HFF-Myc (cell line): Measurements from ENCODE around the gene CREBZF.
"Not testable (repeated sequence)": the region's sequence is repeated elsewhere in the genome, so short reads cannot be mapped to it uniquely, and the experiment has no call there.

Source experiments
- DNase-seq: peaks from one replicate; pipeline ENCODE4 v3.0.0-alpha.2; 2011; ENCODE audit warnings: low read depth; ENCODE audit errors: extremely low read depth
- H3K4me3 ChIP-seq: replicated peaks from 2 replicates; pipeline ENCODE4 v1.5.1; 2011; ENCODE audit warnings: low read depth, mild to moderate bottlenecking, control low read depth, low read length
- TF ChIP-seq, protein P1 (sequence below): IDR thresholded peaks from 2 replicates; pipeline ENCODE4 v1.5.1; 2012; ENCODE audit warnings: mild to moderate bottlenecking, low read depth, low read length, control low read depth; ENCODE audit errors: missing control alignments

Gene CREBZF

DNA sequence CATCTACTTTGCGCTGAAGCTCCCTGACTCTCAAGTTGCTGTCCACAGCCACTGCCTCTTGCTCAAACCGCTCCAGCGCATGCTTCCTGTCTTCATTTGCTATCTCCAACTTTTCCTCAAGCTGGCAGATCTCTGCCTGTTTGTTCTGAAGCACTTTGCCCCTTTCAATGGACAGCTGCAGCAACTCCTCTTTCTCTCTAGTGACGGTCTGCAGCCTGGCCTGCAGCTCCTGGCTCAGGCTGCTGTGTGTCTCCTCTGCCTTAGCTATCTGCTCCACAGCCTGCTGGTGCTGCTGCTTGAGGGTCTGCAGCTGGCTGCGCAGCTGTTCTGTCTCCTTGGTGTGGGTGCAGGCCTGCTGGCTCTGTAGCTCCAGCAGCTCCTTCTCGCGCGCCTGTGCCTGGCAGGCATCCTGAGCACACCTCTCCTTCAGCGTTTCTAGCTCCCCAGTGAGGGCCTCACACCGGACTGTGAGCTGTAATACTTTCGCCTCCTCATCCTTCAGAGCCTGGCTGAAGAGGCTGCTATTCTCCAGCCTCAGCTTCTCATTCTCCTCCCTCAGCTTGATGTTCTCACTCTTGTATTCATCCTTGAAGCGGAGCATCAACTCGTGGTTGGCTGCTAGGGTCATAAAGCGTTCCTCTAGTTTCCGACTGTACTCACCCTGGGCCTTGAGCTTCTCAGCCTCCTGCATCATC is 20.3 kb upstream of the CREBZF start:
- no peak for DNase-seq
- peak overlapping the region; percentile 27 for H3K4me3 ChIP-seq
- TF ChIP-seq, protein P1, sequence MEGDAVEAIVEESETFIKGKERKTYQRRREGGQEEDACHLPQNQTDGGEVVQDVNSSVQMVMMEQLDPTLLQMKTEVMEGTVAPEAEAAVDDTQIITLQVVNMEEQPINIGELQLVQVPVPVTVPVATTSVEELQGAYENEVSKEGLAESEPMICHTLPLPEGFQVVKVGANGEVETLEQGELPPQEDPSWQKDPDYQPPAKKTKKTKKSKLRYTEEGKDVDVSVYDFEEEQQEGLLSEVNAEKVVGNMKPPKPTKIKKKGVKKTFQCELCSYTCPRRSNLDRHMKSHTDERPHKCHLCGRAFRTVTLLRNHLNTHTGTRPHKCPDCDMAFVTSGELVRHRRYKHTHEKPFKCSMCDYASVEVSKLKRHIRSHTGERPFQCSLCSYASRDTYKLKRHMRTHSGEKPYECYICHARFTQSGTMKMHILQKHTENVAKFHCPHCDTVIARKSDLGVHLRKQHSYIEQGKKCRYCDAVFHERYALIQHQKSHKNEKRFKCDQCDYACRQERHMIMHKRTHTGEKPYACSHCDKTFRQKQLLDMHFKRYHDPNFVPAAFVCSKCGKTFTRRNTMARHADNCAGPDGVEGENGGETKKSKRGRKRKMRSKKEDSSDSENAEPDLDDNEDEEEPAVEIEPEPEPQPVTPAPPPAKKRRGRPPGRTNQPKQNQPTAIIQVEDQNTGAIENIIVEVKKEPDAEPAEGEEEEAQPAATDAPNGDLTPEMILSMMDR: no peak

DNA sequence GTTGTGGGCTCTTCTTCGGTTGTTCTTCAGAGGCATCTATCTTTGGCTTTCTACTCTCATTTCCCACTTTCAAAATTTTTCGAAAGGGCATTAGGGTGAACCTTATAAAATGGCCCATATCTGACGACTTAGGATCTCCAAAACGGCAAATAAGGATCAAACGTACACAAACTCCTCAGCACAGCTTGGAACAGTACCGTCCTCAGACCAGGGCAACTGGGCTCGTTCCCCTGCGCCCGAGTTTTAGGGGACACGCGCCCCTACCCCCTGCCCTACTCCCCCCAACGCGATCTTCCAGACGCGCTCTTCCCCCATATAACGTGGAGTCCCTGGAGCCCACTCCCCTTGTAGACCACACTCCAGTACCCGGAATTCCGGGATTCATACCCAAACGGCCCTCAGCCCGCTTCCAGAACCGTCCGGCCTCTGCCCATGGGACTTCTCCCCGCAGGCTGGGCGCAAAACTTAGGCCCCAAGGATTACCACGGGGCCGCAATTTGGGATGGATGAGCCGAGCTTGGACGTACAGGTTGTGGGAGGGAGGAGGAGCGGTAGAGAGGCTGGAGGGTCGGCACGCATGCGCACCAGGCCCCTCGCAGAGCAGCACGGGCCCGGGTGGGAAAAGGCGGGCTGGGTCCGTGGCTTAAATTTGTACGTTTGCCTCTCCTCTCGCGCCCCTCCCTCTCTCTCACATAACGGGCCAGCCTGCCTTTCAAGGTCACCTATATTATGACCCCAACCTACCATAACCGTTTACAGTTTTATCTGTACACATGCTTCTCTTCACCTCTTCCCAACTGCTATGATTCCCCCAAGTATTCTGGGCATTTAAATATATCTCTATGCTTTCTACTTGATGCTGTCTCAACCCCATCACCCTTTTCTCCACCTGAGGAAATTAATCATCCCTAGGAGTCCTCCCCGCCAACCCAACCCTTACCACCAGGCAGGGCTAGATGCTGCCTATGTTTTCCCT is 17.7 kb upstream of the CREBZF start:
- peak overlapping the region; percentile 52 for H3K4me3 ChIP-seq
- TF ChIP-seq, protein P1: no peak
- DNase-seq: no peak

DNA sequence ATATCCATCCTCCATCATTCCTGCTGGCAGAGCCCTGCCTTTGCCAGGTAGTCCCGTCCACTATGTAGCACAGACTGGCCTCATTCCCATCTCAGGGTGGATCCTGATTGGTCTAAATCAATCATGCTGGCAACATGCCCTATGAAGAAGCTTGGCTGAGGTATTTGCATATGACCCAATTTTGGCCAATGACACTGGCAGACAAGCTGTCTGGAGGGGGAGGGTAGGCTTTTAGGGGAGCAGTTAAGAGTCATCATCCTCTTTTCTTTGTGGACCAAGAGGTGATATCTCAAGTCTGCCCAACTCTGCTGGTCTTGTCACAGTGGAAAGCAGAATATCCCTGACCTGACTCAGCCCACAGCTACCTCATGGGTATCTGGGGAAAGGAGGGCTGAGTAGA is 16.0 kb upstream of the CREBZF start:
- TF ChIP-seq, protein P1: no peak
- DNase-seq: no peak

DNA sequence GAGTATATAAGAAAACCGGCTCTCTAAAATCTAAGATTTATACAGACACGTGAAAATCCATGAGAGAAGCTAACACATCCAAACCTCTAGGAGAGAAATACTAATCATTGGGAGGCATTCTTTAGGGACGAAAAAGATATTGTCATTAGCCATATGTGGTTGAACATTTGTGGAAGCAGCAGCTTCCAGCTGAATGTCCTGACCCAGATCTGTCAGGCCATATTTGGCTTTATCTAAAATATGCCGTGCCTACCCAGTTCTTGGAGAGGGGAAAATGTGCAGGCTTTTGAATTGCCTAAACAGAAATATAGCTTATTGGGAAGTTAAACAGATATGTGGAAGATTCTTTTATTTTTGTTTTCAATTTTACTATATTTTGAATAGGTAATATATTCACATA is 14.6 kb upstream of the CREBZF start:
- H3K4me3 ChIP-seq: no peak overlapping the region
- TF ChIP-seq, protein P1: no peak
- DNase-seq: no peak

More for the DNA sequence above, 16.0 kb upstream of the CREBZF start:
- no peak overlapping the region for H3K4me3 ChIP-seq

DNA sequence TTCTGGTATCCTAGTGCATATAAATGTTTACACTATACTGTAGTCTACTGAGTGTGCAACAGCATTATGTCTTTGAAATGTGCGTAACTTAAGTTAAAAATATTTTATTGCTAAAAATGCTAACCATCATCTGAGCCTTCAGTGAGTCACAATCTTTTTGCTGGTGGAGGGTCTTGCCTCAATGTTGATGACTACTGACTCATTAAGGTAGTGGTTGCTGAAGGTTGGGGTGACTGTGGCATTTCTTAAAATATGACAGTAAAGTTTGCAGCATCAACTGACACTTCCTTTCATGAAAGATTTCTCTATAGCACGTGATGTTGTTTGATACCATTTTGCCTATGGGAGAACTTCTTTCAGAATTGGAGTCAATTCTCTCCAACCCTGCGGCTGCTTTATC is 8.5 kb upstream of the CREBZF start:
- TF ChIP-seq, protein P1: no peak
- DNase-seq: no peak
- no peak overlapping the region for H3K4me3 ChIP-seq

DNA sequence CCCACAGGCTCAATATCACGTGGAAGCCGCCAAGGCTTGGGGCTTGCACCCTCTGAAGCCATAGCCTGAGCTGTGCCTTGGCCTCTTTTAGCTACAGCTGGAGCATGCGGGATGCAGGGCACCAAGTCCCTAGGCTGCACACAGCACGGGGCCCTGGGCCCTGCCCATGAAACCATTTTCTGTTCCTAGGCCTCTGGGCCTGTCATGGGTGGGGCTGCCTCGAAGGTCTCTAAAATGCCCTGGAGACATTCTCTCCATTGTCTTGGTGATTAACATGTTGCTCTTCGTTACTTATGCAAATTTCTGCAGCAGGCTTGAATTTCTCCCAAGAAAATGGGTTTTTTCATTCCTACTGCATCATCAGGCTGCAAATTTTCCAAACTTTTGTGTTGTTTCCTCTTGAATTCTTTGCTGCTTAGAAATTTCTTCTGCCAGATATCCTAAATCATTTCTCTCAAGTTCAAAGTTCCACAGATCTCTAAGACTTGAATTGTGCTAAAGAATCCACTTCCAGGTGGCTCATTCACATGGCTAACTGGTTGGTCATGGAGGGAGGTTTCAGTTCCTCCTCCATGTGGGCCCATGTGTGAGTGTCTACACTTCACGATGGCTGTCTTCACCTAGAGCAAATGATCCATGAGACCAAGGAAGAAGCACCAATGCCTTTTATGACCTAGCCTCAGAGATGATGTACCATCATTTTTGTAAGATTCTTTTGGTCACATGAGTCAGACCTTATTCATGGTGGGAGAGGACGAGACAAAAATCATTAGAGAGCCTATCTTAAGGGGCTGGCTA is 7.4 kb upstream of the CREBZF start:
- TF ChIP-seq, protein P1: no peak
- H3K4me3 ChIP-seq: no peak overlapping the region
- DNase-seq: no peak

DNA sequence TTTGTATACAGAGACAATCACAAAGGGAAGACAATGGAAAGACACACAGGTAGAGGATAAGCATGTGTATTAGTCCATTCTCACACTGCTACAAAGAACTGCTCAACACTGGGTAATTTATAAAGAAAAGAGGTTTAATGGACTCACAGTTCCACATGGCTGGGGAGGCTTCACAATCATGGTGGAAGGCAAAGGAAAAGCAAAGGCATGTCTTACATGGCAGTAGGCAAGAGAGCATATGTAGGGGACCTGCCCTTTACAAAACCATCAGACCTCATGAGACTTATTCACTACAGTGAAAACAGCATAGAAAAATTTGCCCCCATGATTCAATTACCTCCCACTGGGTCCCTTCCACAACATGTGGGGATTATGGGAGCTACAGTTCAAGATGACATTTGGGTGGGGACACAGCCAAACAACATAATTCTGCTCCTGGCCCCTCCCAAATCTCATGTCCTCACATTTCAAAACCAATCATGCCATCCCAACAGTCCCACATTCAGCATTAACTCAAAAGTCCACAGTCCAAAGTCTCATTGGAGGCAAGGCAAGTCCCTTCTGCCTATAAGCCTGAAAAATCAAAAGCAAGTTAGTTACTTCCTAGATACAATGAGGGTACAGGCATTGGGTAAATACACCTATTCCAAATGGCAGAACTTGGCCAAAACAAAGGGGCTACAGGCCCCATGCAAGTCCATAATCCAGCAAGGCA is 6.2 kb upstream of the CREBZF start:
- not testable (repeated sequence) for DNase-seq, H3K4me3 ChIP-seq
